RWPE1 (cell line): ENCODE data around the gene SON.
A peak's percentile ranks its signal among the peaks of the same experiment; 100 is the strongest.
"Not testable (repeated sequence)": the region's sequence is repeated elsewhere in the genome, so short reads cannot be mapped to it uniquely, and the experiment has no call there.

Source experiments
- CTCF ChIA-PET: fragments of 350-600 bp; sonication (Branson Sonifier 250); formaldehyde crosslinking; extraction: SDS; loops from one replicate; lab custom pipeline; 2021; lab: Yijun Ruan, JAX
- POLR2A ChIA-PET: fragments of 400-600 bp; formaldehyde crosslinking; extraction: SDS; loops from one replicate; lab custom pipeline; 2020; ENCODE audit warnings: antibody characterized with exemption; ENCODE audit not compliant: low non-redundant PET; lab: Yijun Ruan, JAX
- DNase-seq: peaks from one replicate; pipeline ENCODE4 v3.0.0; 2012; ENCODE audit warnings: low spot score
- H3K27ac ChIP-seq: fragments of 450-650 bp; 2 replicates; pipeline ENCODE4 v1.5.1; 2017
- TF ChIP-seq, protein P1 (sequence below): fragments of 450-650 bp; conservative IDR thresholded peaks from 2 replicates; pipeline ENCODE4 v1.5.1; 2017; ENCODE audit warnings: low read depth, mild to moderate bottlenecking

Gene SON

DNA sequence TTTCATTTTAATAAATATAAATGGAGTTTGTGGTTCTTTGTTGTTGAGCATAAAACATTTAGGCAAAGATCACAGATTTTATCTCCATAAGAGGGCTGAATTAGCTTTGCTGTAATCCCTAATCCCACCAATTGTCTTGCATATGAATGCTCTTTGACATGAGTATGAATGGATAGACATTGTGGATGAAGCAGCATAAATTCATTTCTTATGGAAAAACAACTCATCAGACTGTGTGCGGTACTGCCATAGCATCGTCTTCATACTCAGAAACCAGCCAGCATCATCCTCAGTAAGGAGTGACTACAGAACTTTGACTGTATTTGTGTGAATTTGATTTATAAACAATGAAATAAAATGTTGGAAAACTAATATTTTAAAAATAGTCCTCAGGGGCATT is 19.6 kb downstream of the SON start:
- H3K27ac ChIP-seq, result no peak overlapping the region
- TF ChIP-seq, protein P1, sequence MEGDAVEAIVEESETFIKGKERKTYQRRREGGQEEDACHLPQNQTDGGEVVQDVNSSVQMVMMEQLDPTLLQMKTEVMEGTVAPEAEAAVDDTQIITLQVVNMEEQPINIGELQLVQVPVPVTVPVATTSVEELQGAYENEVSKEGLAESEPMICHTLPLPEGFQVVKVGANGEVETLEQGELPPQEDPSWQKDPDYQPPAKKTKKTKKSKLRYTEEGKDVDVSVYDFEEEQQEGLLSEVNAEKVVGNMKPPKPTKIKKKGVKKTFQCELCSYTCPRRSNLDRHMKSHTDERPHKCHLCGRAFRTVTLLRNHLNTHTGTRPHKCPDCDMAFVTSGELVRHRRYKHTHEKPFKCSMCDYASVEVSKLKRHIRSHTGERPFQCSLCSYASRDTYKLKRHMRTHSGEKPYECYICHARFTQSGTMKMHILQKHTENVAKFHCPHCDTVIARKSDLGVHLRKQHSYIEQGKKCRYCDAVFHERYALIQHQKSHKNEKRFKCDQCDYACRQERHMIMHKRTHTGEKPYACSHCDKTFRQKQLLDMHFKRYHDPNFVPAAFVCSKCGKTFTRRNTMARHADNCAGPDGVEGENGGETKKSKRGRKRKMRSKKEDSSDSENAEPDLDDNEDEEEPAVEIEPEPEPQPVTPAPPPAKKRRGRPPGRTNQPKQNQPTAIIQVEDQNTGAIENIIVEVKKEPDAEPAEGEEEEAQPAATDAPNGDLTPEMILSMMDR, result no peak
- ChIA-PET POLR2A (no interaction called here), CTCF (no interaction called here)
- DNase-seq, result no peak

DNA sequence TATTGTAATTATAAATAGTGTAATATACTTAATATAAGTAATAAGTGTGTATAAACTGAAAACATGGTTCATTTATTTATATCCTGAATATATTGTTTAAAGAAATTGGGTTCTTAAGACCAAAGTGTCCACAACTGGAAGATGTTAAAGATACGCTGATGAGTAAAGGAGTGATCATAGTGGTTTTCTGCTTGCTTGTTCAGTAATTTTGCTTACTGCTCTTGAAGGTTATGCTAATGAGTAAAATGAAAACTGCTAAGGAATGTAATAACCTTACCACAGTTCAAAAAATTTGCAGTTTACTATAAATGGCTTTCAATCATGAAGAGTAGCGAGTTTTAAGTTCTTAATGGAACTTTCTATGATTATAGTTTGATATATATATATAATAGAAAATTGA is 23.7 kb downstream of the SON start:
- H3K27ac ChIP-seq, result no peak overlapping the region
- ChIA-PET CTCF (no interaction called here), POLR2A (no interaction called here)
- TF ChIP-seq, protein P1, result no peak
- DNase-seq, result no peak

DNA sequence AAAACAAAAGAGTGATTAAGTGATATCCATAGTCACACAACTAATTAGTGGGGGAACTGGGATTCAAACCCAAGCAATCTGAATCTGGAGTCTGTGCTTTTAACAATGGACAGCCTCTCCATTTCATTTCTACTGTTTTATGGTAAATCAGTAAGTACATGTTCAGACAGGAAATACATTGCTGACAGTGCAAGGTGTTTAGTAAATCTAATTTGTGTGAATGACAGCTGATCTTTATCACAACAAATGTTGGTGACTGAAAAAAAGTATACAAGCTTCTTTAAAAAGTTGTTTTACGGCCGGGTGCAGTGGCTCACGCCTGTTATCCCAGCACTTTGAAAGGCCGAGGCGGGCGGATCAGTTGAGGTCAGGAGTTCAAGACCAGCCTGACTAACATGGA is 25.1 kb downstream of the SON start:
- peak overlapping the region; percentile 44 for H3K27ac ChIP-seq
- DNase-seq, result no peak
- TF ChIP-seq, protein P1, result no peak
- ChIA-PET POLR2A (no interaction called here), CTCF (no interaction called here)

DNA sequence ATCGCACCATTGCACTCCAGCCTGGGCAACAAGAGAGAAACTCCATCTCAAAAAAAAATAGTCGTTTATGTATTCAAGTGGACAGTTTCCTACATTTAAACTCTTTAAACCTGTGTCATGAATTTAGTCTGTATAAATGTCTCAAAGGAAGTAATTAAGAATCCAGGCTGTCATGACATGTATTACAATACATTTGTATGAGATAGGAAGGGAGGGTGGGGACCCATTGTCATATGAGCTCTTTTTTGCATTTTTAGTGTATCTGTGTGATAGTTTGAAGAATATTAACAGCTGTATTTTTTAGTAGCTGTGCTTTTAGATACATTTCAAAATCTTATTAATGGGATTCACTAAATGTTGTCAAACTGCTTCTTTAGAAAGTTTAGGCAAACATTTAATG is 25.6 kb downstream of the SON start:
- DNase-seq, result no peak
- TF ChIP-seq, protein P1, result no peak
- peak overlapping the region; percentile 44 for H3K27ac ChIP-seq
- POLR2A ChIA-PET, result no interaction called here
- CTCF ChIA-PET, result no interaction called here

- CTCF ChIA-PET, result no interaction called here
- TF ChIP-seq, protein P1, result no peak
- H3K27ac ChIP-seq, result peak overlapping the region; percentile 28; the same call in 1 of the 2 replicates
- no peak for DNase-seq
- POLR2A ChIA-PET, result no interaction called here
Observed at GRCh38 chr21:33569991-33570390, 27.2 kb downstream of the SON start.

DNA sequence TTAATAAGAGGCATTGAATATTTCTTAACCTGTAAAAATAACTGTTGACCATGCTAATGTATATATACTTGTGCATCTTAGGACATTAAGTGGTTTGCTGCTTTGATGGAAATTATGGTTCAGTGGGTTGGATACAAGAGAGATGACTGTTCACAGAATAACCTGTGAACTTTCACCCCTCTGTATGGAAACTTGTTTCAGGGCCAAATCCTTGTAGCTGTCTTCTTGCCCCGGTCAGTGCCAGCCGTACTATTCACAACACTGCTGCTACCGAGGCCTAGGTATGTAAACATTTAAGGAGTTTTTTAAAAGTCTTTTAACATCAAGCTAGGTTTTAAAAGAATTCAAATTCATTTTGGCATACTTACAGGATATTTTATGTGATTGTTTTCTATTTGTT is 29.5 kb downstream of the SON start:
- CTCF ChIA-PET, result no interaction called here
- DNase-seq, result no peak
- TF ChIP-seq, protein P1, result no peak
- no peak overlapping the region for H3K27ac ChIP-seq
- POLR2A ChIA-PET, result no interaction called here

DNA sequence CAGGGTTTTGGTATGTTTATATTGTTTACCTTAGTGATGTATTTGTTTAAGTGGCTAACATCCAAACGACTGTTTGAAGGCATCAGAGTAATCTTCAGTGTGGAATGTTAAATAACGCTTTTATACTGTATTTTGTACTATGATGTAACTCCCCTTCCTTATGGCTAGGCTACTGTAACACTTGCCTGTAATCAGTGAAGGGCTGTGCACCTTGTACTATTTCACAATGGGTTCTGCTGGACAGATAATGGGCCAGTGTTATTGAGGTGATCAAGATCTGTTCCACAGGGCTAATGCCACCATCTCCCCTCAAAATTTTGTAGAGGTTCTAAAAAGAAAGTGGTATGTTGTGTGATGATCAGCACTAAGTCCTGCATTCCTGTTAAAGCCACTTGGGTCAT is 33.9 kb downstream of the SON start:
- H3K27ac ChIP-seq, POLR2A ChIA-PET, DNase-seq, CTCF ChIA-PET: not testable (repeated sequence)
